GM18498 (cell line): Measurements from ENCODE around the gene ATL1.
A peak's percentile ranks its signal among the peaks of the same experiment; 100 is the strongest.
"Not testable (repeated sequence)": the region's sequence is repeated elsewhere in the genome, so short reads cannot be mapped to it uniquely, and the experiment has no call there.

Experiments used
- ATAC-seq: cut with Tn5 transposase; IDR thresholded peaks from one replicate; pipeline ENCODE4 v1.9.1; 2021; ENCODE audit warnings: mild to moderate bottlenecking, moderate library complexity; ENCODE audit not compliant: unreplicated experiment

Gene ATL1

GRCh38 chr14:50600849-50601248 is 40.9 kb downstream of the ATL1 start:
- ATAC-seq: no peak

GRCh38 chr14:50601394-50601793 is 41.4 kb downstream of the ATL1 start:
- ATAC-seq: no peak

GRCh38 chr14:50602035-50602434 is 42.1 kb downstream of the ATL1 start:
- ATAC-seq: no peak

- ATAC-seq: no peak
Measured at GRCh38 chr14:50603565-50603964, 43.6 kb downstream of the ATL1 start.

GRCh38 chr14:50605766-50606165 is 45.8 kb downstream of the ATL1 start:
- no peak for ATAC-seq

GRCh38 chr14:50606468-50606867 is 46.5 kb downstream of the ATL1 start:
- ATAC-seq: no peak

GRCh38 chr14:50607181-50607580 is 47.2 kb downstream of the ATL1 start:
- ATAC-seq: no peak

- no peak for ATAC-seq
Measured at GRCh38 chr14:50607761-50608160, 47.8 kb downstream of the ATL1 start.

GRCh38 chr14:50608302-50608851 is 48.4 kb downstream of the ATL1 start:
- ATAC-seq: no peak

- no peak for ATAC-seq
Measured at GRCh38 chr14:50610465-50610864, 50.5 kb downstream of the ATL1 start.

- ATAC-seq: no peak
Measured at GRCh38 chr14:50612806-50613205, 52.9 kb downstream of the ATL1 start.

- ATAC-seq: no peak
Measured at GRCh38 chr14:50615056-50615455, 55.1 kb downstream of the ATL1 start.

GRCh38 chr14:50615552-50615951 is 55.6 kb downstream of the ATL1 start:
- no peak for ATAC-seq

GRCh38 chr14:50616275-50616674 is 56.3 kb downstream of the ATL1 start:
- no peak for ATAC-seq

- no peak for ATAC-seq
Measured at GRCh38 chr14:50619569-50620141, 59.7 kb downstream of the ATL1 start.

GRCh38 chr14:50620341-50620740 is 60.4 kb downstream of the ATL1 start:
- no peak for ATAC-seq

- no peak for ATAC-seq
Measured at GRCh38 chr14:50622978-50623377, 63.0 kb downstream of the ATL1 start.

- no peak for ATAC-seq
Measured at GRCh38 chr14:50624447-50624846, 64.5 kb downstream of the ATL1 start.

GRCh38 chr14:50624947-50625346 is 65.0 kb downstream of the ATL1 start:
- not testable (repeated sequence) for ATAC-seq

GRCh38 chr14:50631408-50631821 is 71.5 kb downstream of the ATL1 start:
- ATAC-seq: no peak

- ATAC-seq: no peak
Measured at GRCh38 chr14:50633954-50634353, 74.0 kb downstream of the ATL1 start.

GRCh38 chr14:50635141-50635540 is 75.2 kb downstream of the ATL1 start:
- no peak for ATAC-seq

- ATAC-seq: peak; percentile 94
Measured at GRCh38 chr14:50647282-50647681, 87.3 kb downstream of the ATL1 start.
